Tibial artery (tissue), 4 donors: ENCODE data around the gene FAM13A.

Experiments
- DNase-seq, 2 donors: peaks; one replicate each; pipeline ENCODE4 v3.0.0-alpha.2; 2019
- H3K27ac ChIP-seq, 2 donors: fragments of 200-600 bp; sonication (generic) in 1 of 2; 1 replicate in 1 of 2; 2 replicates in 1 of 2; pipeline ENCODE4 v1.5.1; 2018 to 2019; ENCODE audit warnings: mild to moderate bottlenecking in 1 of 2
- H3K27me3 ChIP-seq, 2 donors: fragments of 200-600 bp; sonication (generic) in 1 of 2; one replicate each; pipeline versions ENCODE4 v1.5.1 to v1.6.0; 2016 to 2019
- H3K36me3 ChIP-seq, 3 donors: fragments of 200-600 bp; sonication (generic) in 2 of 3; one replicate each; pipeline ENCODE4 v1.5.1; 2016 to 2019; ENCODE audit warnings: mild to moderate bottlenecking in 2 of 3
- H3K4me1 ChIP-seq, 4 donors: fragments of 200-600 bp; sonication (generic) in 2 of 4; 1 replicate in 3 of 4; 2 replicates in 1 of 4; pipeline ENCODE4 v1.5.1; 2016 to 2019
- H3K4me3 ChIP-seq, 2 donors: fragments of 200-600 bp; sonication (generic) in 1 of 2; 1 replicate in 1 of 2; 2 replicates in 1 of 2; pipeline ENCODE4 v1.5.1; 2018 to 2019; ENCODE audit warnings: mild to moderate bottlenecking in 2 of 2
- H3K9me3 ChIP-seq, 3 donors: fragments of 200-600 bp; sonication (generic) in 1 of 3; one replicate each; pipeline ENCODE4 v1.5.1; 2016 to 2019
- intact Hi-C: fragments of 100-400 bp; cut with DNase I; formaldehyde crosslinking; loops from one replicate; pipeline ENCODE4 v1.15.0; 2023; ENCODE audit warnings: low total_unique reads
- TF ChIP-seq, protein P1 (sequence below), 2 experiments: fragments of 200-600 bp in 1 of 2; fragments of 450-650 bp in 1 of 2; IDR thresholded peaks; one replicate each; pipeline ENCODE4 v1.5.1; 2017 to 2019; ENCODE audit warnings: antibody characterized with exemption in 2 of 2, mild to moderate bottlenecking in 1 of 2, moderate library complexity in 1 of 2

FAM13A gene

DNA sequence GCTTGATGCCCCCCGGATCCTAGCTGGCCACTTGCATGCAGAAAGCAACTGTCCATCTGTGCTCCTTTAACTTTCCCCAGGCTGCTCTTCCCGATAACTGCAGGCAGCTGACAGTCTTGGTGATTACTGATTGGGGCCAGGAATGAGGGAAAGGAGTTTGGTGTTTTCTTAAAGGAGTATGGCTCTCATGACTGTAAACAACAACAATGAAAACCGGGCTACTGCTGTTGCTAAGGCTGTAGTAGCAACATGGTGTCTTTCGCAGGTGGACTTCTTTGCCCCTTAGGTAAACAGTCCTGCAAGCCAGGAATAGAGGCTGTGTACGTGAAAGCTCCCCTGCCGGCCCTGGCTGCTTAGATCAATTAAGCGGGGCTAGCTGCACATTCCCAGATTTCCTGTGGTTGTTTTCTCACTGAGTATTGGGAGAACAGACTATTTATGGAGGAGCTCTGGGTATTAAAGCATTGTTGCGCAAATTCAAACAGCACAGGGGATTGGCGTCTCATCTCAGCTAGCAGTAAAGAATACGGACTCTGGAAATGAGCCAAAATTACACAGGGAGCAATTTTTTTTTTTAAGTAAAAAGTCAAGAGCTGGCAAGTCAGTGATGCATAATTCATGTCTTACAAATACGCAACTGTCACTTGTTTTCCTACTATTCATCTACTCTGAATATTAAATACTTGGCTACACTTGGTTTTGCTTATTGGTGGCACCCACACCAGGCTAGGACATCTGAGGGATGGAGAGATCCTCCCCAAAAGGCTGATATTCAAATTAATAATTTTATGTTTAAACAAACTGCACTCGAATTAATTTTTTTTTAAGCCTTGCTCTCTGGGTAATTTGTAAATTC, 297.7 kb downstream of the FAM13A start:
- intact Hi-C loops = no loop called here
- TF ChIP-seq, protein P1, sequence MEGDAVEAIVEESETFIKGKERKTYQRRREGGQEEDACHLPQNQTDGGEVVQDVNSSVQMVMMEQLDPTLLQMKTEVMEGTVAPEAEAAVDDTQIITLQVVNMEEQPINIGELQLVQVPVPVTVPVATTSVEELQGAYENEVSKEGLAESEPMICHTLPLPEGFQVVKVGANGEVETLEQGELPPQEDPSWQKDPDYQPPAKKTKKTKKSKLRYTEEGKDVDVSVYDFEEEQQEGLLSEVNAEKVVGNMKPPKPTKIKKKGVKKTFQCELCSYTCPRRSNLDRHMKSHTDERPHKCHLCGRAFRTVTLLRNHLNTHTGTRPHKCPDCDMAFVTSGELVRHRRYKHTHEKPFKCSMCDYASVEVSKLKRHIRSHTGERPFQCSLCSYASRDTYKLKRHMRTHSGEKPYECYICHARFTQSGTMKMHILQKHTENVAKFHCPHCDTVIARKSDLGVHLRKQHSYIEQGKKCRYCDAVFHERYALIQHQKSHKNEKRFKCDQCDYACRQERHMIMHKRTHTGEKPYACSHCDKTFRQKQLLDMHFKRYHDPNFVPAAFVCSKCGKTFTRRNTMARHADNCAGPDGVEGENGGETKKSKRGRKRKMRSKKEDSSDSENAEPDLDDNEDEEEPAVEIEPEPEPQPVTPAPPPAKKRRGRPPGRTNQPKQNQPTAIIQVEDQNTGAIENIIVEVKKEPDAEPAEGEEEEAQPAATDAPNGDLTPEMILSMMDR (IDR thresholded peaks at IDR 0.05) = no peak
- H3K4me3 ChIP-seq = no peak overlapping the region
- H3K9me3 ChIP-seq = no peaks in the 10 kb centered on the region
- no peak for DNase-seq
- H3K27me3 ChIP-seq = no peaks in the 10 kb centered on the region
- H3K27ac ChIP-seq = no peak overlapping the region
- peaks cover 0 to 13% (median 4%) of the 10 kb centered on the region in 4 donors for H3K4me1 ChIP-seq
- peaks cover 0 to 24% (median 7%) of the 10 kb centered on the region in 3 donors for H3K36me3 ChIP-seq

DNA sequence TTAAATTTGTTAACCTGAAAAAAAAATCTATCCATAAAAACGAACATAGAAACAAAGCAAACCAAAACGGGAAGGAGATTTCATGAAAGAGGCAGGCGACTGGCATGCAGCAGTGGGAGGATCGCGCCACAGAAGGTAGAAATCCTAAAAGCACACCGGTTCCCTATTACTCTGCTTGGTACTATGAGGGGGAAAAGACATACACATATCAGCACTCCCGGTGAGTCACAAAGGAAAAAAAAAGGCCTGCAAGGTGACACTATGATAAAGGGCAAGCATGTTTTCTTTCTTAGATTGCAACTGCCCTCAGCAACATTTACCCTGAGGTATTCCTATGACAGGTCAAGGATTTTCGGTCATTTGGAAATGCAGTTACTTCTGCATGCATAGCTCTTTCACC, 298.7 kb downstream of the FAM13A start:
- Histone ChIP-seq H3K27me3 (no peaks in the 10 kb centered on the region), H3K36me3 (peaks cover 0 to 26% (median 7%) of the 10 kb centered on the region in 3 donors), H3K27ac (no peak overlapping the region), H3K4me3 (no peak overlapping the region), H3K4me1 (peaks cover 0 to 16% (median 4%) of the 10 kb centered on the region in 4 donors), H3K9me3 (no peaks in the 10 kb centered on the region)
- intact Hi-C loops = no loop called here
- TF ChIP-seq, protein P1 (IDR thresholded peaks at IDR 0.05) = no peak
- no peak for DNase-seq

DNA sequence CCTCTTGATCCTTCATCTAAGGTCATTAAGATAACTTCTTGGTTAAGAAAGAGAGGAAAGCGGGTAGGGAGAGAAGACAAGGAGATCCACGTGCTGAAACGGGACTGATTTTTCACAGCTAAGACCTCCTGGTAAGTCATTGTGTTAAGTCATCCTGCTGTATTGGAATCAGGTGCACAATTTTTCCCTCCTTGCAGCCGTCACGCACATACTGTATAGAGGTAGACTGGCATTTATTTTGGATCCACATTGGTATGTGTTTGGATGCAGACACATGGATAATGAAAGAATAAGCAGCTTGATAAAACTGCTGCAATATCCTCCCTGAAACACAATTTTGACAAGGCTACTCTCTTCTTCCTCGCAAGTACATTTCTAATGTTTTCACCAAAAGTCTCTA, 299.2 kb downstream of the FAM13A start:
- peaks cover 0 to 21% (median 5%) of the 10 kb centered on the region in 4 donors for H3K4me1 ChIP-seq
- H3K4me3 ChIP-seq = no peak overlapping the region
- H3K9me3 ChIP-seq = no peaks in the 10 kb centered on the region
- no peaks in the 10 kb centered on the region for H3K27me3 ChIP-seq
- no peak overlapping the region for H3K27ac ChIP-seq
- TF ChIP-seq, protein P1 (IDR thresholded peaks at IDR 0.05) = no peak
- no peak for DNase-seq
- intact Hi-C loops = no loop called here
- H3K36me3 ChIP-seq = peaks cover 0 to 31% (median 7%) of the 10 kb centered on the region in 3 donors

DNA sequence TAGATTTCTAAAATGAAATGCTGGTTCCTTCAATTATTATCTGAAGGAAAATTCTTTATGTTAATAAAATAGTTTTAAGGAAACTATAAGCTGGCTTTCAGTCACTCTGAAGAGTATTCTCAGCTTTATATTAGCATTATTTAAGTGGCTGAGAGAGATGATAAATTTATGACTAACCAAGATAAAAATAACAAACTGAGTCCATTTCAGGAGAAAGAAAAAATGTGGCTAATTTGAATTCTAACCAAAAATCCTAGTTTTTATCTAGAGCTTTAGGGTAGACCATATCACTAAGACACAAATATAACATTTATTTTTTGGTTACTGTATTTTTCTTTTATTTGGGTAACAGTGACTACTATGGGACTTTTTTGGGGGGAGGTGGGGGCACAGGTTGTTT, 299.9 kb downstream of the FAM13A start:
- H3K27ac ChIP-seq = no peak overlapping the region
- H3K9me3 ChIP-seq = no peaks in the 10 kb centered on the region
- TF ChIP-seq, protein P1 (IDR thresholded peaks at IDR 0.05) = no peak
- no peaks in the 10 kb centered on the region for H3K27me3 ChIP-seq
- intact Hi-C loops = no loop called here
- no peak overlapping the region for H3K4me3 ChIP-seq
- DNase-seq = no peak
- H3K4me1 ChIP-seq = peaks cover 0 to 28% (median 10%) of the 10 kb centered on the region in 4 donors
- H3K36me3 ChIP-seq = peaks cover 0 to 34% (median 3%) of the 10 kb centered on the region in 3 donors

DNA sequence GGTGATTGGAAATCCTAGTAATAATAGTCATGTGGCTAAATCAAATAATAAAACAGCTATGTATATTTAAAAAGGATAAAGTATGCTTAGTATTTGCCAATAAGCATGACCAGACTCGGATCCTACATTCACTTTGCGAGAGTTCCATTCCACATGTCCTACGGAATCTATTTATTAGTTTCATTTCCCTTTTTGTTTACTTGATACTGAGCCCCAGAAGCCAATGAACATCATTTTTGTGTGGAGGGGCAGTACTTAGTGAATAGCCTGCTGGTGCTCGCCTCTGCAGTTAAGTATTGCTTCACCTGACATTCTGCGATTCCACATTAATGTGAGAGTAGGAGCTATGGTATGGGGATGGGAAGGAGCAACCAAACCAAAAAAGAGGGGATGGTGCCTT, 300.8 kb downstream of the FAM13A start:
- Histone ChIP-seq H3K4me3 (no peak overlapping the region), H3K27me3 (no peaks in the 10 kb centered on the region), H3K27ac (no peak overlapping the region), H3K9me3 (no peaks in the 10 kb centered on the region), H3K4me1 (peaks cover 0 to 32% (median 10%) of the 10 kb centered on the region in 4 donors), H3K36me3 (peaks cover 0 to 26% (median 0%) of the 10 kb centered on the region in 3 donors)
- intact Hi-C loops = no loop called here
- TF ChIP-seq, protein P1 (IDR thresholded peaks at IDR 0.05) = no peak
- no peak for DNase-seq
